ENCODE results near the gene RXRB.
"Not testable (repeated sequence)": the region's sequence is repeated elsewhere in the genome, so short reads cannot be mapped to it uniquely, and the experiment has no call there.

The RXRB gene

DNA sequence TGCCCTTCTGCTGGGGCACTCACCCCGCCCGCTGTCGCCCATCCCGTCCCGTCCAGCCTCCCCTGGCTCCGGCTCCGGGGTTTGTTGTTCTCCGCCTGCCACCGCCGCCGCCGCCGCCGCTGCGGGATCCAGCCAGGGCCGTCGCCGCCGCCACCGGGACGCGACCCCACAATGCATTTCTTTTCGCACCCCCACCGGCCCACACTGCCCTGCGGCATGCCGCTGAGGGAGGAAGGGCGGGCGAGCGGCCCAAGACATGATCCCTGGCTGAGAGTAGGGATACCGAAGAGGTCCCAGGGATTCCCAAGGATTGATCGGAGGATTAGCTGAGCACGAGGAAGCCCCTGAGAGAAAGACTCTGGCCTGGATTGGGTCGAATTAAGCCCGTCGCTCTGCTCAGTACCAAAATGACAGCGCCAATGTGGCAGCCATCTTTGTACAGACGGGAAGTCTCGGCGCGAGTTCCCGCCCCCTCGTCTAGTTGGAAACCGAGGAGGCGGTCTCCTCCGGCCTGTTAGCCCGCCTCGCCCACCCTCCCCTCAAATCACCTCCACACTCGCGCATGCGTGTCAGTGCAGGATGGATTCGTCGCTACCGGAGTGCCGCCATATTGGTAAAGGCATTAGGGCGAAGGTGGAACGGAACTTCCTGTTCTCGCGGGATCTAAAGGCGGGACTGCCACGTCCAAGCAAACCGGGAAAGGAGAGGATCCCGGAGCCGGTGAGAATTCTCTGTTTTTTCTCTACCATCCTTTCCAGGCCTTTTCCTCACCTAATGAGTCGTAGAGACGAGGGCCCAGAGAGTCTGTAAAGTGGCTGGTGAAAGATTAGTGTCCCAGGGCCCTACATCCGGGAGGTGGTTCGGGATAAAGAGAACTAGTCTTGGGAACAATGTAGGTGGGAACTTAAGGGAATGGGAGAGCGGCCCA, at the start of gene RXRB, which contains the start of gene SLC39A7:
RXRB (minus strand) TSS at position 447 of the 928 bp plus-strand sequence; CDS start at position 258, 189 bp downstream.
SLC39A7 (plus strand) TSS at position 649 of the 928 bp plus-strand sequence. CDS start 379 bp downstream, outside the sequence.
- DNase-seq (ENCODE audit: low read depth in 2 of 2, low spot score in 1 of 2) = peak; percentile 97 to 99

DNA sequence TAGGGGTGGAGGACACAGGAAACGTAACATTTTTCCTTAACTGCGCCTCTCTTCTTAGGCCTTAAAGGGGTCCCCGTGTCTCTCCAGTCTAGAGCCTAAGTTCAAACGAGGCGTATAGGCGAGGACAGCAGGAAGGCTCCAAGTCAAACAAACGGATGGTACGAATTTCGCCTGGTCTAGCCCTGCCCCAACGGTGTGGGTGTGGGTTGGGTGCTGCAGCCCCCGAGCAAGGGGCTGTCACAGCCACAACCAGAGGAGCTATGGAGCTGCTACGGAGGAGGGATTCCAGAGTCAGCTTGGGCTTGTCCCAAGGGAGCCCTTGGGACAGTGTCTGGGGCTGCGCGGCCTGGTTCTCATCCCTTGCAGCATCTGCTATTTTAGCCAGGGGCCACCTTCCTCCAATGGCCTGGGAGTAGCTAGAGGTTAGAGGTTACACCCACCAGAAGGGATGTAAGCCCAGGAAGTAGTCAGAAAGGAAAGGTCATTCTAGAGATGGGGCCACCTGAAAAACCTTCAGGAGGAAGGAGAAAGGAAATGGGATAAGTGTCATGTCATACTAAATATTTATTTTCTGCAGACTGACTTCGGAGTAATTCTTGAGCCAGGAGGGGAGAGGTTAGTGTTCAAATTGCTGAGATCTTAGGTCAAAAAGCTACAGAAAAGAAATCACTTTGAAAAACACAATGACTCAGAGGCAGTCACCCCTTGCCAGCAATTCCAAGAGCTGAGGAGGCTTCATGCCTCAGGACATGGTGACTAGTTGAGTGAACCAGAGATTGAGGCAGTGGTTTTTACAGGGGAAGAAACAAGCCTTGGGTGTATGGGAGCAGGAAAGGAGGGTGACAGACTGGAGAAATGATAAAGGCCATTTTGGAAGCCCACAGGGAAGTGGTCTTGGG, 49.5 kb upstream of the RXRB start:
- no peak for DNase-seq (ENCODE audit: low read depth in 2 of 2, low spot score in 1 of 2)

DNA sequence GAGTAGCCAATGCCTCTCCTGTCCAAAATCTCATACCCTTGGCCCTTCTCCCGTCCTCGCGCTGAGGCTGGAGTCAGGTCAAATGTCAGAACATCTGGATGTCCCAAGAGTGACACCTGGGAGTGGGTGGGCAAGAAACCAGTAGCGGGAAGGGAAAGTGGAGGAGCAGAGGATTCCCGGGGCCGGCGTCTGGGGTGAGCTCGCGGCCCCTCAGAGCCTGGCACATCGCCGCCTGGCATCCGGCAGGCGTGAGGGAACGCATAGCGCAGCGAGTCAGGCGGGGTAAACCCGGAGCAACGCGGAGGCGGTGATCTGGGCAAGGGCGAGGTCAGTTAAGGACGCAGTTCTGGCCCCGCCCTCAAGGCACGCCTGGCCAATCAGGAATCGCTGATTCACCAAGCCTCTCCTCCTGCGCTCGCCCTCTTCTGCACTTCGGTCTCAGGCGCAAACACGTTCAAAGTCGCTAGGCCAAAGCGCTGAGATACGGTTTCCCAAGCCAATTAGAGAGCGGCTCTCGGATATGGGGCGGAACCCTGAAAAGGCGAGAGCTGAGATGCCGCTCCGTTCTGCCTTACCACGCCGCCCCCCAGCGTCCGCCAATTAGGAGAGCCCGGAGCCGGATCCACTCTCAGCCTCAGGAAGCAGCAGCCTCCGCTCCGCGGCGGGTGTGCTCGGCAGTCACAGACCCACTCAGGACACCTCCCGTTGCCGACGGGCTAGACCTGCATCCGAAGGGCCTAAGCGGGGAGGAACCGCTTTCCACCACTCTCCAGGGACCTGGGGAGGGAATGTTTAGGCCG, 48.7 kb upstream of the RXRB start:
- peak; percentile 84 to 87 for DNase-seq (ENCODE audit: low read depth in 2 of 2, low spot score in 1 of 2)

DNA sequence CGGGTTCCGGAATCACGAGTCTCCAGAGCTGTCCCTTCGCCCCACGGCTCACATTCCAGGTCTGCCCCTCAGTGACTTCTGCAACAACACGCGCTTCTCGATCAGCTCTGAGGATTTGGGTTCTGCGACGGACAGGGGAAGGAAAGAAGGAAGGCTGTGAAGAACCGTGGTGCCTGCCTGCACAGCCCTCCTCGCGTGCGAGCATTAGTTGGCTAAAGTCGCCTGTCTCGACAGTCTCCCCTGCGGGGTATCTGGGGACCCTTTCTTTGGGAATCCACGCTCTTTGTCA, 48.1 kb upstream of the RXRB start:
- no peak for DNase-seq (ENCODE audit: low read depth in 2 of 2, low spot score in 1 of 2)

DNA sequence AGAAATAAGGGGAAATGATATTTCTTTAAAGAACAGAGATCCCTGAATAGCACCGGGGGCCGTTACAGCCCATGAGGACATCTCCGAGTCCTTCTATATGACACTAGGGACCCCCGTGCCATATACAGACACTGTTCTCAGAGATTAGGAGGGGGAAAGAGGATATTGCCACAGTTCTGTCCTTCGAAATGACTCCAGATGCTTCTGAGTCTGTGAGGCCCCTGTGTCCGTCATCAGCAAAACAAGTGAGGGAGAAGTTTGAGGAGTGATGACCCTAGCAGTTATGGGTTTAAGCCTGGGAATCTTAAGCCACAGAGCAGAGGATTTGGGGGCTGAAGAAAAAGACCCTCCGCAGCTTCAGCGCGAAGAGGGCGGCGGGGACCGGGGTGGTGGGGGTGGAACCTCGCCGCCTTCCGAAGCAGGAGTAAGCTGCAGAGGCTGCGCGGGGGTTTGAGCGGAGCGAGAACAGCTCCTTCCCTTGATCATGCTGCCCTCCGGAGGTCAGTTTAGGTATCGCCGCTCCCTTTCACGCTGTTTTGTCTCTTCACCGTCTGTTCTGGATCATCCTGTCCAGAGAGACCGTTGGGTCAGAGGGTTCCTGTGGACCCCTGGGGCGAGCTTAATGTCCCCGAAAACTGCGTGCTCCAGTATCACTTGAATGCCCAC, 47.6 kb upstream of the RXRB start:
- peak; percentile 86 to 88 for DNase-seq (ENCODE audit: low read depth in 2 of 2, low spot score in 1 of 2)

DNA sequence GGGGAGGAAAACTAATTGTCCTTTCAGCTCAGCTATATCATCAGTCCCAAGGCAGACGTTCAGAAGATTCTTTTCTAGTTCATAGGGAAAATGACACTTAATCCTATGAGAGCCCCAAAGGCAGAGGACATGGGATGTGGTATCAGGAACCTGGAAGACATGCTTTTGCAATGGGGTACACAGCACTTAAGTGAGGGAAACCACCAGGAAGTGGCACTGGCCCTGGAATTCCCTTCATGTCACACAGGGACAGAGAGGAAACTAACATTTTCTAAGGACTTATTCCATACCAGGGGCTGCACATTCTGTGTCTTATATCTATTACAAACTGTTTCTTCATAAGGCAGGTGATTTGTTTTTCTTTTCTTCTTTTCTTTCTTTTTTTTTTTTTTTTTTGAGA, 43.0 kb upstream of the RXRB start:
- DNase-seq (ENCODE audit: low read depth in 2 of 2, low spot score in 1 of 2) = no peak

DNA sequence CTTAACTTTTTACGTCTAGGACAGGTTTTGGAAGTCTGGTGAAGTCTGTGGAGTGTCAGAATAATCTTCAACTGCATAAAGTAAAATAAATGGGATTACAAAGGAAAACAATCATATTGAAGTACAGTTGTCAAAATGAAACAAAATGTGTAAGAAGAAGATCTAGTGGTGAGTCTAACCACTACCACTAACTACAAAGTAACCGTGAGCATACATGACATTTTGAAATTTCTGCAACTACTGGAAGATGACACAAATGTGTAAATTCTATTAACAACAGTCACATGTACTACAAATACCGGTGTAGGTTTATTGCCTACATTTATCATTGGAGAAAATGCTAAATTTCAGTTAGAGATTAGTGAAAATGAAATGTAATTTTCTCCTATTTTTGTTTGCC, 41.5 kb upstream of the RXRB start:
- DNase-seq (ENCODE audit: low read depth in 2 of 2, low spot score in 1 of 2) = no peak

DNA sequence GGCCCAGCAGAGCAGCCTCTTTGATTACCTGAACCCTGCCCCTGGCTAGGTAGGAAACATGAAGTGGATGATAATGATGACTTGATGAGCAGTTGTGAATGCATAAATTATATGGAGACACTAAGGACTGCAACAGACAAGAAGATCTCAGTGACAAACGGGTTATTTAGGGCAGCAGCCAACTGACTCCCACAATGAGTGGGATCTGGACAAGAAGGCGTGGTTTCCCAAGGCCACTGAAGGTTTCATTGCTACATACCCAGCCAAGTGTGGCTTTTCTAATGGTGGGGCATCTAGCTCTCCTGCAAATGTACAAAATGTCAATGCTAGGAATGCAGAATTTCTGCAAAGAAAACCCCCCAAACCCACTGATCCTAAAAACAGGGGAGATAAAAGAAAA, 37.3 kb upstream of the RXRB start:
- DNase-seq (ENCODE audit: low read depth in 2 of 2, low spot score in 1 of 2) = no peak

DNA sequence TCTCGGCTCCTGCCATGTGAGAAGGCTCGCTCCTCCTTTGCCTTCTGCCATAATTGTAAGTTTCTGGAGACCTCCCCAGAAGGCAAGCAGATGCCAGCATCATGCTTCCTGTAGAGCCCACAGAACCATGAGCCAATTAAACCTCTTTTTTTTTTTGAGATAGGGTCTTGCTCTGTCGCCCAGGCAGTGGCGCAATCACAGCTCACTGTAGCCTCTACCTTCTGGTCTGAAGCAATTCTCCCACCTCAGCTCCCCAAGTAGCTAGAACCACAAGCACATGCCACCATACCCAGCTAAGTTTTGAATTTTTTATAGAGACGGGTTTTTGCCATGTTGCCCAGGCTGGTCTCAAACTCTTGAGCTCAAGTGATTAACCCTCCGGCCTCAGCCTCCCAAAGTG, 36.4 kb upstream of the RXRB start:
- DNase-seq (ENCODE audit: low read depth in 2 of 2, low spot score in 1 of 2) = no peak

DNA sequence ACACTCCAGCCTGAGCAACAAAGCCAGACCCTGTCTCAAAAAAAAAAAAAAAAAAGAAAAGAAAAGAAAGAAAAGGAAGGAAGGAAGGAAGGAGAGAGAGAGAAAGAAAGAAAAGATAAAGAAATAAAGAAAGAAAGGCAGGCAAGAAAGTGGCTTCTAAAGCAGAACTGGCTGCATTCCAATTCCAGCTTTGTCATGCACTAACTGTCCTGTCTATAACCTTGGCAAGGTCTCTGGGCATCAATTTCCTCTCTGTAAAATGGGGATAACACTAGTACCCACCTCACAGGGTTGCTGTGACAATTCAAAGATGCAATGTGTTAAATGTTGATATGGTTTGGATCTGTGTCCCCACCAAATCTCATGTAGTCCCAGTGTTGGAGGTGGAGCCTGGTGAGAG, 35.9 kb upstream of the RXRB start:
- no peak for DNase-seq (ENCODE audit: low read depth in 2 of 2, low spot score in 1 of 2)

DNA sequence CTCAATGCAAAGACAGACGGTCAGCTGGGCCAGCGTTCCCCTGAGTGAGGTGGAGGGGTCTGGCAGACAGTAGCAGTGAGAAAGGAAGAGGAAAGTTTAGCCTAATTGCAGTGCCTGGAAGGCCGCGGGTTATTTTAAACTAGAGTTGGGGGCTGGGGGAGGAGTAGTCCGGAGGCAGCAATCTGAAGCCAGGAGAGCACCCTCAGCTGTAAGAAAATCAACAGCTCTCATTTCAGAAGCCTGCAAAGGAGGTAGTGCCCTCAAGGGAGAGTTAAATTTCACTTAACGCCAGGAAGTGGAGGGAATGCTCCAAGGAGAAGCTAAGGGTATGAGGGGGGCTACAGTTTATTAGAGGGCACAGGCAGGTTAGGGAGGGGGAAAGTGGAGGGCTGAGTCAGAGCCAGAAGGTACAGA, 34.8 kb upstream of the RXRB start:
- no peak for DNase-seq (ENCODE audit: low read depth in 2 of 2, low spot score in 1 of 2)

DNA sequence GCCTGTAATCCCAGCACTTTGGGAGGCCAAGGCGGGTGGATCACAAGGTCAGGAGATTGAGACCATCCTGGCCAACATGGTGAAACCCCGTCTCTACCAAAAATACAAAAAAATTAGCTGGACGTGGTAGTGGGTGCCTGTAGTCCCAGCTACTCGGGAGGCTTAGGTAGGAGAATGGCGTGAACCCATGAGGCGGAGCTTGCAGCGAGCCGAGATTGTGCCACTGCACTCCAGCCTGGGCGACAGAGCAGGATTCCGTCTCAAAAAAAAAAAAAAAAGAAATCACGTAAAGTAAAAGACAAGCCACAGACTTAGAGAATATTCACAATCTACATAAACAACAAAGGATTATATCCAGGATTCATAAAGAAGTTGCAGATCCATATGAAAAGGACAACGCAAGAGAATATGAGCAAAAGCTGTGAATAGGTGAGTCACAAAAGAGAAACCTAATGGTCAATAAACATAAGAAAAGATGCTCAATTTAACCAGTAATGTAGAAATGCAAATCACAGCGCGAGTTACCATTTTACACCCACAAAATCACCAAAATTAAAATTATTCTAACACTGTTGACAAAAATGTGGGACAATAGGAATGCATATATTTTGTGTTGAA, 26.1 kb upstream of the RXRB start:
- DNase-seq (ENCODE audit: low read depth in 2 of 2, low spot score in 1 of 2) = not testable (repeated sequence)

DNA sequence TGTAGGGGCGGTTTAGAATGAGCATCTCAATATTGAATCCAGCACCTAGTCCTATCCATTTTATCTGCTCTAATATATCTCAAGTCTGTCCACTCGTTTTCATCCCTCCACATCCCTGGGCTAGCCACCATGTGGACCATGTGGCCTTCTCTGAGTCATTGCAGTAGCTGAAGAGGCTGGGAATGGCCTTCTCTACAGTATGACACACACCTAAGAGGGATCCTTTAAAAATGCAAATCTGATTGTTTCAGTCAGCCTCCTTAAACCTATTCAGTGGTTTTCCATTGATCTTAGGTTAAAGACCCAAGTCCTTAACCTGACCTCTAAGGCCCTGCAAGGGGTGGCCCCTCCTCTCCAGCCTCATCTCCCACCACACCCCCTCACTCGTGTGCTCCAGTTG, 17.2 kb upstream of the RXRB start:
- DNase-seq (ENCODE audit: low read depth in 2 of 2, low spot score in 1 of 2) = no peak

DNA sequence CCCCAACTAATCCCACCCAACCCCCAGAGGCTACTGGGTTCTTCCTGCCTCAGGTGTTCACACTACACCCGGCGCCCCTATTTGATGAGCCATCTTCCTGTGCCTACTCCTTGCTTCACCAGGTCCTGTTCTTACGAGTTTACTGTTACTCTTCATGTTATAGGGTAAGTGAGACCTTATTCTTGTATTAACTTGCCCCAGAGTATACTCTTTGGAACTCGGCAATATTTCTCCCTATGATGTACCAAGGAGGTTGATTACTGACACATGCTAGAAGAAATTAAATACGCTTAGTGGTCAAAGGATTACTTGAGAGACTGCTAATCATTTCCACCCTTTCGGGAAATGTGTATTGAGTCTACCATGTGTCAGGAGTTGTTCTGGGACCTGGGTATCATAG, 16.8 kb upstream of the RXRB start:
- no peak for DNase-seq (ENCODE audit: low read depth in 2 of 2, low spot score in 1 of 2)

DNA sequence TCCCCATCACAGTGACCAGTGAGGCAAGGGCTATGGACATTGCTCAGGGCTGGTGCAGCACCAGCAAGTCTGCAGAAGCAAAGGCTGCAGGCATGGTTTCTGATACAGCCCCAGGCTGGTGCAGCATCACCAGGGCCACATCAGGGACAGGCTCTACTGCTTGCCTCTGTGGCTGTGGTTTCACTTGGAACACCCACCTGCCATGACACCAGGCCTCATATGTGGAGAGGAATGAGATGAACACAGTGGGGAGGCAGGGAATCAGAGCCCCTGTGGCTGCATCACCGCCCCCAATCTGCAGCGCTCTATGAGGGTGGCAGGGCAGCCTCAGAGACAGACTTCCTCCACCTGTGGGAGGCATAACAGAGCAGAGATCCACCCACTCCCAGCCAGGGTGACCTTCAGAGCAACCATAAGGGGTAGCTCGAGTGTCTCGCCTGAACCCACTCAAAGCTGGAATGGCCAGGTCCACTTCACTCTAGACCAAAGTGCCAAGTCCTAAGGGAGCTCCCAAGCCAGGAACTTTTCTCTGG, 15.7 kb upstream of the RXRB start:
- DNase-seq (ENCODE audit: low read depth in 2 of 2, low spot score in 1 of 2) = no peak

DNA sequence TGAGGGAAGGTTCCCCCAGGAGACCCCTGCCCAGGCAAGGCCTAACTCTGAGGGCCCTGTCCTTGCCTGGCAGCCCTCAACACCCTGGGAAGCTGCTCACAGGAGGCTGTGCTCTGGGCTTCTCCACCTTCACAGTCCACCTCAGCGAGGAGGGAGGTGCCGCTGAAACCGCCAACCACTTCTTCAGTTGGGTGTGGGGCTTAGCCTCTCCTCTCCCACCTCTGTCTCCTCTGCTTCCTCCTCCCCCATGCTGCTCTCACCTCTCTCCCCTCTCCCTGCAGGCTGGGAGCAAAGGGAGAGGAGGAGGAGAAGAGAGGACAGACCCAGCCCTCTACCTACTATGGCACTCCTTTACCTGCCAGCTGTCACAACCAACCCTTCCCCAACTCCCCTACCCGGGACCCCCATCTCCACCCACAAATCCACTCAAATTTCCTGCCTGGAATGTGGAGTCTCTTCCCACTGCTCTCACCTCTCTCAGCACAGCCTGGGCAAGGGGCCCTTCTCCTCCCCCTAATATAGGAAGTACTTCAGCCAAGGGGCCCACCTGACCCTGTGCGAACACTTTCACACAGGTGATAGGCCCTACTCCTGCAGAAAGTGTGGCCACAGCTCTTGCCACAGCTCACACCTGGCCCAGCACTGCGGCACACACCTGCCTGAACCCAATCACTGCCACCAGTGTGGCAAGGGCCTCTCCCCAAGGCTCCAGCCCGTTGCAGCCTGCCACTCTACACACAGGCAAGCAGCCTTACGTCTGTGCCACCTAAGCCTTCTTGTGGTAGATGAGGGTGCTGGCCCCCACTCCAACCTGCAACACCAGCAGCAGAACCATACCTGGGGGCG, 15.0 kb upstream of the RXRB start:
- DNase-seq (ENCODE audit: low read depth in 2 of 2, low spot score in 1 of 2) = no peak

DNA sequence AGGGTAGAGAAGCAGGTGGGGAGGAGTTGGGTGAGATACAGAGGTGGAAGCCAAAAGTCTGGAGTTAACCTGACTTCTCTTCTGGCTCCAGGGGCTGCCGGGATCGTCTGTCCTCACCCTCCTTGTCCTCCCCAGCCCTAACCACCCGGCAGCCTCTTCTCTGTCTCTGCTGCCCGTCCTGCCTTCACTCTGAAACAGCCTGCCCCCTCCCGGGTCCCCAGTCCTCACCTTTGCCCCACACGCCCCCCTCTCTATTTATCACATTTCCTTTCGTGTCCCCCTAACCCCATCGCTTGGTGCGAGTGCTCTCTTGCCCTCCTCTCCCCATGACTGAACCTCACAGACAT, 13.5 kb upstream of the RXRB start:
- DNase-seq (ENCODE audit: low read depth in 2 of 2, low spot score in 1 of 2) = no peak

DNA sequence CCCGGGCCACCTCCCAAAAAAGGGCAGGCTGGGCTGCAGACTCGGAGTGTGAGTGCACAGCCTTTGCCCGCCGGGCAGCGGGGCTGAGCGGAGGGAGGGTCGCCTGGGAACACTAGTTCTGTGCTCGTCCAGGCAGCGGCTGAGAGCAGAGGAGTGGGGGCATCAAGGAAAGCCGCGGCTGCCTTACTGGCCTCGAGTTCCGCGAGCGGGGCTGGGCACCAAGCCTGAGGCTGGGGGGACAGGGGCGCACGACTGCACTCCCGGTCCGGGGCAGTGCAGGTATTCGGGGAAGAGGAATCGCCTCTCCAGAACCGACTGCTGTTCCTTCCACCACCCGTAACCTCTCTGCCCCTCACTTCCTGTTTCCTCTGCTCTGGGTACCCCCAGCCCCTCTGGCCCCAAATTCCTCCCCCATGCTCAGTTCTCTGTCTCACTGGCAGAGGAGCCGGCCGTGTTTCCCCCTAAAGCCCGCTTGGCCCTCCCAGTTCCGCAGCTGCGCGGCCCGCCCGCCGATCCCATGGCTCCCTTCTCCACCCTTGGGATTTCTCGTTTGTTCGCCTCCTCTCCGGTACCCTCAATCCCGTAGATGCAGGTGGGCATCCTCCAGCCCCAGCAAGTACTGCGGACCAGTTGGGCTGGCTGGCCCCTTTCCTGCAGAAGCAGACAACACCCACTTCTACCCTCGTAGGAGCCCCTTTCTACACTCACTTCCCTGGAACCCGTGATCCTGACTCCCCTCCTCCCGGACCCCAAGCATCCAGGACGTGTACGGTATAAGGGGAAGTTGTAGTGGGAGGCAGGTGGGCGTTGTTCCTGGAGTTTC, 12.9 kb upstream of the RXRB start:
- no peak for DNase-seq (ENCODE audit: low read depth in 2 of 2, low spot score in 1 of 2)

DNA sequence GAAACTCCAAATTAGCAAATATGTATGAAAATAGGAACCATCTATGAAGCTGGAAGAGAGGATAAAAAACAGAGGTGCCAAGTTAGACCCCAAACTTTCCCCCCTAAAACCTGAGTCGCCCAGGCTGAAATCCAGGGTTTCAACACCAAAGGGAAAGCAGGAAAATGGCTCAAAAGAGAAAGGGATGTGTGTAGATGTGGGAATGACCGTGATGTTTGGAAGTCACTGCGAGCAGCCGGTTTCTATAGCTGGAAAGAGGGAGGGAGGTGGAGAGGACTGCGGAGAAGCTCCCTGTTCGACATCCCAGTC, 12.3 kb upstream of the RXRB start:
- no peak for DNase-seq (ENCODE audit: low read depth in 2 of 2, low spot score in 1 of 2)

Data from stimulated activated CD8-positive, alpha-beta memory T cell treated with anti-CD3 and anti-CD28 coated beads, Interleukin-4, amount 100 ng/mL, for 1 hour (primary cell).